K562 (cell line): ENCODE data around the gene LRRC8C. TPM values are rescaled to one million over a fixed set of nuclear protein-coding genes. Genes with fewer than 3 reads are reported as not detected.

Experiments used
- ARID2 ChIP-seq: fragments of 450-650 bp; IDR thresholded peaks from 2 replicates; pipeline ENCODE4 v1.6.1; 2017; ENCODE audit warnings: antibody characterized with exemption, mild to moderate bottlenecking
- CC2D1A ChIP-seq: fragments of 450-650 bp; IDR thresholded peaks from 2 replicates; pipeline ENCODE4 v1.6.1; 2017; ENCODE audit warnings: mild to moderate bottlenecking
- HDAC8 ChIP-seq: fragments of 450-650 bp; IDR thresholded peaks from 2 replicates; pipeline ENCODE4 v1.6.1; 2016; ENCODE audit warnings: mild to moderate bottlenecking, missing genetic modification characterization, moderate library complexity, missing compliant biosample characterization
- ILK ChIP-seq: fragments of 450-650 bp; IDR thresholded peaks from 2 replicates; pipeline ENCODE4 v1.6.1; 2016; ENCODE audit warnings: missing genetic modification characterization, low read depth, mild to moderate bottlenecking, missing compliant biosample characterization, moderate library complexity, borderline replicate concordance
- KLF13 ChIP-seq: fragments of 450-650 bp; IDR thresholded peaks from 2 replicates; pipeline ENCODE4 v1.6.1; 2016; ENCODE audit warnings: missing genetic modification characterization, low read depth, mild to moderate bottlenecking, missing compliant biosample characterization, moderate library complexity, borderline replicate concordance
- MAFG ChIP-seq: fragments of 450-650 bp; conservative IDR thresholded peaks from 2 replicates; pipeline ENCODE4 v1.6.1; 2016; ENCODE audit warnings: missing genetic modification characterization, missing compliant biosample characterization
- MAZ ChIP-seq, 2 experiments: fragments of 450-650 bp in 1 of 2; sonication (generic) in 1 of 2; formaldehyde crosslinking; IDR thresholded peaks in 1 of 2; conservative IDR thresholded peaks in 1 of 2; 2 replicates each; pipeline versions ENCODE4 v1.4.0 to v1.5.0; 2020; ENCODE audit warnings: mild to moderate bottlenecking in 1 of 2, missing genetic modification reagents in 1 of 2
- MEF2D ChIP-seq: conservative IDR thresholded peaks from 2 replicates; pipeline ENCODE4 v1.6.1; 2016; ENCODE audit warnings: low read depth, missing genetic modification characterization, missing compliant biosample characterization
- NFYB ChIP-seq: IDR thresholded peaks from 2 replicates; pipeline ENCODE4 v1.6.1; 2011; ENCODE audit warnings: mild to moderate bottlenecking, moderate library complexity; ENCODE audit not compliant: insufficient read length; ENCODE audit errors: extremely low read depth
- NR2C2 ChIP-seq, 2 experiments: fragments of 200-800 bp in 1 of 2; sonication (Bioruptor generic) in 1 of 2; sonication (generic) in 1 of 2; formaldehyde crosslinking in 1 of 2; IDR thresholded peaks; 2 replicates each; pipeline versions ENCODE4 v1.6.1 to v1.8.0; 2016 to 2022; ENCODE audit warnings: mild to moderate bottlenecking in 1 of 2, missing compliant biosample characterization in 1 of 2, missing genetic modification characterization in 1 of 2, missing genetic modification reagents in 1 of 2
- PRPF4 ChIP-seq: fragments of 200-400 bp; formaldehyde crosslinking; IDR thresholded peaks from one replicate; pipeline ENCODE4 v1.6.1; 2017; ENCODE audit warnings: low read length, low read depth, mild to moderate bottlenecking; ENCODE audit not compliant: insufficient read depth, poor library complexity, severe bottlenecking
- RHOXF2B ChIP-seq: fragments of 250-450 bp; sonication (Bioruptor Pico); conservative IDR thresholded peaks from 2 replicates; pipeline ENCODE4 v1.5.1; 2021
- SIN3A ChIP-seq, 2 experiments: fragments of 150-350 bp in 1 of 2; IDR thresholded peaks; 2 replicates each; pipeline ENCODE4 v1.6.1; 2011 to 2016; ENCODE audit warnings: borderline replicate concordance in 2 of 2, low read depth in 2 of 2, low read length in 2 of 2, mild to moderate bottlenecking in 2 of 2, moderate library complexity in 2 of 2; ENCODE audit not compliant: control insufficient read depth in 1 of 2
- SIRT6 ChIP-seq: IDR thresholded peaks from one replicate; pipeline ENCODE4 v1.6.1; 2012; ENCODE audit warnings: low read depth, mild to moderate bottlenecking, control low read depth, inconsistent platforms, low read length, moderate library complexity
- SMARCA5 ChIP-seq: fragments of 450-650 bp; IDR thresholded peaks from 2 replicates; pipeline ENCODE4 v1.6.1; 2016
- TRIM24 ChIP-seq, 2 experiments: fragments of 450-650 bp; IDR thresholded peaks; 2 replicates each; pipeline ENCODE4 v1.6.1; 2016
- TRIM25 ChIP-seq: fragments of 450-650 bp; IDR thresholded peaks from 2 replicates; pipeline ENCODE4 v1.7.0; 2016; ENCODE audit warnings: borderline replicate concordance
- ZFP30 ChIP-seq: fragments of 250-450 bp; sonication (Bioruptor Pico); IDR thresholded peaks from 2 replicates; pipeline ENCODE4 v1.8.0; 2022; ENCODE audit warnings: moderate library complexity, mild to moderate bottlenecking, inconsistent platforms, borderline replicate concordance
- ZNF239 ChIP-seq: fragments of 250-450 bp; sonication (Bioruptor Pico); IDR thresholded peaks from 2 replicates; pipeline ENCODE4 v1.4.0; 2020; ENCODE audit warnings: mild to moderate bottlenecking
- ZNF79 ChIP-seq: fragments of 250-450 bp; sonication (Bioruptor Pico); IDR thresholded peaks from 2 replicates; pipeline ENCODE4 v1.4.0; 2020; ENCODE audit warnings: low read depth, mild to moderate bottlenecking, moderate library complexity
- polyA plus RNA-seq, 8 experiments: library from polyadenylated mRNA; depleted of rRNA in 4 of 8; stranded (reverse) in 5 of 8; unstranded in 3 of 8; fragments of >200 nt; fragmentation: Nextera tagmentation in 2 of 8; fragmentation: Illumina TruSeq in 1 of 8; extraction: Ambion mirVana in 2 of 8; extraction: Trizol in 1 of 8; gene quantifications; 2 replicates each; pipeline versions ENCODE4 v1.2.1 to v1.2.3, GENCODE V29; 2011 to 2014; ENCODE audit warnings: inconsistent platforms in 1 of 8, missing spikeins in 1 of 8
- total RNA-seq, 7 experiments: library from RNA; depleted of rRNA in 6 of 7; stranded (reverse); fragments of >200 nt in 6 of 7; fragmentation: Illumina TruSeq in 2 of 7; extraction: Trizol in 2 of 7; gene quantifications; 2 replicates each; pipeline versions ENCODE4 v1.2.1 to v1.2.3, GENCODE V29; 2011 to 2021; ENCODE audit warnings: low replicate concordance in 1 of 7
- TF ChIP-seq, protein P1 (sequence below), 2 experiments: fragments of 450-650 bp; IDR thresholded peaks; 2 replicates each; pipeline ENCODE4 v1.6.1; 2018; ENCODE audit warnings: mild to moderate bottlenecking in 2 of 2, low read depth in 1 of 2; ENCODE audit not compliant: partially characterized antibody in 2 of 2

Gene LRRC8C
- total and polyA plus RNA-seq, 9 of the 15 experiments (the other 6 are each of a cell fraction or from before 2014, with no cell fraction given): 1.00 to 12.5 (median 4.5) TPM

DNA sequence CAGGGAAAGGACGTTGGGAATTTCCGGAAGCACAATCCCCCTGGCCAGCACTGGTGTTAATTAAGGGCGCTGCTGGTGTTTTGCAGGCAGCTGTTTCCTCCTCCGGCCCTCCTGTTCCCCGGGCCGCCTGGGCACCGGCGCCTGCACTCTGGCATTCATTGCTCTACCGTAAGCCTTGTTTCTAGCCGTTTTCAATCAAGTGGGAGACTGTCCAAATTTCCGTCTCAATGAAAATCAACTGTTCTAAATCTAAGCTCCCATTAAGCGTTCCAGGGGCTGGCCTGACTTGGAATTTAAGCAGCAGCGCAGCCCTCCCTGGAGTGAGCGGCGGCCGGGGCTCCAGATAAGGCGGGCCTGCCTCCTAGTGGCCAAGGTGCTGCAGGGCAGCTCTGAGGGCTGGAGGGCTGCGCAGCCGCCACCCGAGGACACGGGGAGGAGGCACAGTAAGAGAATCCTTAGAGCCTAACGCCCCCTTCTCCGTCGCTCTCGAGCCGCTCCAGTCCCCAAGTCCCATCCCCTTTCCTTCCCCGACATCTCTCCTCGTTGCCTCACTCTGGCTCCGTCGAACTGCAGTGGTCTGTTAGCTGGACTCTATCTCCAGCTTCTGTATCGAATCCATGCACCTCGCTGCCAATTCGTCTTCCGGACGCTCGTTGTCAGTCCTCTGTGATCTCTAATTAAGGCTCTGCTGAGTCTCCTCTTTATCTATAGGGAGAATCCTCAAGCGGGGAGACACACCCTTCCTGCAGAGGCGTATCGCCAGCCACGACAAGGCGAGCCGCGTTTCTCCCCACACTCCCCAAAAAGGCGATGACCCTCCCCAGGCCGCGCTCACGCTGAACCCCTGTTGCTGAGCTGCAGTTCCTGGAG, 130.1 kb downstream of the LRRC8C start (continued):
- TF ChIP-seq TRIM25 (no peak), KLF13 (tag) (peak; percentile 66; the same call in 1 of the 2 replicates), ARID2 (peak; percentile 82; the same call in 1 of the 2 replicates), PRPF4 (no peak), CC2D1A (peak; percentile 83), MAZ (CRISPR knock-in tag; conservative IDR thresholded peaks at IDR 0.05 in 1 of 2, IDR thresholded peaks at IDR 0.05 in 1 of 2) (peak; percentile 84 to 92), ZNF239 (CRISPR knock-in tag) (no peak), SMARCA5 (no peak), NFYB (no peak), MAFG (tag) (no peak), TRIM24 (IDR thresholded peaks at IDR 0.05) (peak in 1 of 2 experiments; percentile 48; a peak in 1 of 4 replicates), ILK (no peak), NR2C2 (CRISPR knock-in tag; IDR thresholded peaks at IDR 0.05) (no peak), NR2C2 (tag; IDR thresholded peaks at IDR 0.05) (peak; percentile 82), SIN3A (IDR thresholded peaks at IDR 0.05; ENCODE audit: borderline replicate concordance in 2 of 2, control insufficient read depth in 1 of 2, low read depth in 2 of 2, low read length in 2 of 2) (no peak), MEF2D (tag) (no peak), SIRT6 (no peak), RHOXF2B (no peak), ZFP30 (CRISPR knock-in tag) (no peak), ZNF79 (no peak), HDAC8 (no peak)
- TF ChIP-seq, protein P1, sequence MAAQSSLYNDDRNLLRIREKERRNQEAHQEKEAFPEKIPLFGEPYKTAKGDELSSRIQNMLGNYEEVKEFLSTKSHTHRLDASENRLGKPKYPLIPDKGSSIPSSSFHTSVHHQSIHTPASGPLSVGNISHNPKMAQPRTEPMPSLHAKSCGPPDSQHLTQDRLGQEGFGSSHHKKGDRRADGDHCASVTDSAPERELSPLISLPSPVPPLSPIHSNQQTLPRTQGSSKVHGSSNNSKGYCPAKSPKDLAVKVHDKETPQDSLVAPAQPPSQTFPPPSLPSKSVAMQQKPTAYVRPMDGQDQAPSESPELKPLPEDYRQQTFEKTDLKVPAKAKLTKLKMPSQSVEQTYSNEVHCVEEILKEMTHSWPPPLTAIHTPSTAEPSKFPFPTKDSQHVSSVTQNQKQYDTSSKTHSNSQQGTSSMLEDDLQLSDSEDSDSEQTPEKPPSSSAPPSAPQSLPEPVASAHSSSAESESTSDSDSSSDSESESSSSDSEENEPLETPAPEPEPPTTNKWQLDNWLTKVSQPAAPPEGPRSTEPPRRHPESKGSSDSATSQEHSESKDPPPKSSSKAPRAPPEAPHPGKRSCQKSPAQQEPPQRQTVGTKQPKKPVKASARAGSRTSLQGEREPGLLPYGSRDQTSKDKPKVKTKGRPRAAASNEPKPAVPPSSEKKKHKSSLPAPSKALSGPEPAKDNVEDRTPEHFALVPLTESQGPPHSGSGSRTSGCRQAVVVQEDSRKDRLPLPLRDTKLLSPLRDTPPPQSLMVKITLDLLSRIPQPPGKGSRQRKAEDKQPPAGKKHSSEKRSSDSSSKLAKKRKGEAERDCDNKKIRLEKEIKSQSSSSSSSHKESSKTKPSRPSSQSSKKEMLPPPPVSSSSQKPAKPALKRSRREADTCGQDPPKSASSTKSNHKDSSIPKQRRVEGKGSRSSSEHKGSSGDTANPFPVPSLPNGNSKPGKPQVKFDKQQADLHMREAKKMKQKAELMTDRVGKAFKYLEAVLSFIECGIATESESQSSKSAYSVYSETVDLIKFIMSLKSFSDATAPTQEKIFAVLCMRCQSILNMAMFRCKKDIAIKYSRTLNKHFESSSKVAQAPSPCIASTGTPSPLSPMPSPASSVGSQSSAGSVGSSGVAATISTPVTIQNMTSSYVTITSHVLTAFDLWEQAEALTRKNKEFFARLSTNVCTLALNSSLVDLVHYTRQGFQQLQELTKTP (IDR thresholded peaks at IDR 0.05; ENCODE audit: low read depth in 1 of 2, partially characterized antibody in 2 of 2): peak; percentile 40 to 66
